Gastrocnemius medialis (tissue), 4 donors: ENCODE data around the gene ECEL1. TPM values are rescaled to one million over a fixed set of nuclear protein-coding genes. Genes with fewer than 3 reads are reported as not detected.

Experiments used
- ATAC-seq, 2 donors: fragments of 150-250 bp; one replicate each; pipeline ENCODE4 v1.9.1; 2016
- DNase-seq, 2 donors: peaks; one replicate each; pipeline ENCODE4 v3.0.0-alpha.2; 2019
- H3K27ac ChIP-seq, 4 donors: fragments of 200-600 bp; sonication (generic); 1 replicate in 1 of 4; 2 replicates in 3 of 4; pipeline ENCODE4 v1.5.1; 2016 to 2018; ENCODE audit warnings: mild to moderate bottlenecking in 2 of 4, moderate library complexity in 1 of 4
- H3K27me3 ChIP-seq, 3 donors: fragments of 200-600 bp; sonication (generic) in 2 of 3; 1 replicate in 1 of 3; 2 replicates in 2 of 3; pipeline versions ENCODE4 v1.5.1 to v1.6.0; 2016 to 2019; ENCODE audit warnings: mild to moderate bottlenecking in 1 of 3, moderate library complexity in 1 of 3
- H3K36me3 ChIP-seq, 2 donors: fragments of 200-600 bp; sonication (generic) in 1 of 2; one replicate each; pipeline ENCODE4 v1.5.1; 2017 to 2018
- H3K4me1 ChIP-seq, 2 donors: fragments of 200-600 bp; sonication (generic) in 1 of 2; one replicate each; pipeline ENCODE4 v1.5.1; 2016 to 2017; ENCODE audit warnings: mild to moderate bottlenecking in 2 of 2
- H3K4me3 ChIP-seq, 4 donors: fragments of 200-600 bp; sonication (generic) in 3 of 4; 1 replicate in 1 of 4; 2 replicates in 3 of 4; pipeline ENCODE4 v1.5.1; 2016 to 2019; ENCODE audit warnings: mild to moderate bottlenecking in 2 of 4
- H3K9me3 ChIP-seq, 3 donors: fragments of 200-600 bp; sonication (generic) in 2 of 3; 1 replicate in 1 of 3; 2 replicates in 2 of 3; pipeline ENCODE4 v1.5.1; 2016 to 2019
- POLR2A ChIP-seq, 2 donors: fragments of 450-650 bp; IDR thresholded peaks; one replicate each; pipeline ENCODE4 v1.6.1; 2017; ENCODE audit warnings: antibody characterized with exemption in 2 of 2, mild to moderate bottlenecking in 2 of 2, moderate library complexity in 2 of 2
- in situ Hi-C, 4 donors: fragments of 200-750 bp; cut with MboI; loops; one replicate each; pipeline versions ENCODE4 v1.15.0 to v1.8.0; 2017; ENCODE audit warnings: low sequenced_read_pairs in 4 of 4
- intact Hi-C: fragments of 100-400 bp; cut with DNase I; formaldehyde crosslinking; loops from one replicate; pipeline ENCODE4 v1.15.1; 2023; ENCODE audit warnings: low total_unique reads
- total RNA-seq, 4 donors: library from RNA; depleted of rRNA; stranded (reverse); fragments of >200 nt; gene quantifications; one replicate each; pipeline versions ENCODE4 v1.1.0 to v1.2.3, GENCODE V29; 2016
- TF ChIP-seq, protein P1 (sequence below), 5 experiments: fragments of 450-650 bp in 3 of 5; fragments of 200-600 bp in 2 of 5; sonication (generic) in 2 of 5; IDR thresholded peaks in 4 of 5; conservative IDR thresholded peaks in 1 of 5; 1 replicate in 4 of 5; 2 replicates in 1 of 5; pipeline ENCODE4 v1.5.1; 2016 to 2019; ENCODE audit warnings: antibody characterized with exemption in 5 of 5, mild to moderate bottlenecking in 3 of 5, moderate library complexity in 3 of 5

Gene ECEL1
- total RNA-seq, 4 donors from 2014 or later = 0.51 to 1.5 (median 0.55) TPM; not detected in 1

DNA sequence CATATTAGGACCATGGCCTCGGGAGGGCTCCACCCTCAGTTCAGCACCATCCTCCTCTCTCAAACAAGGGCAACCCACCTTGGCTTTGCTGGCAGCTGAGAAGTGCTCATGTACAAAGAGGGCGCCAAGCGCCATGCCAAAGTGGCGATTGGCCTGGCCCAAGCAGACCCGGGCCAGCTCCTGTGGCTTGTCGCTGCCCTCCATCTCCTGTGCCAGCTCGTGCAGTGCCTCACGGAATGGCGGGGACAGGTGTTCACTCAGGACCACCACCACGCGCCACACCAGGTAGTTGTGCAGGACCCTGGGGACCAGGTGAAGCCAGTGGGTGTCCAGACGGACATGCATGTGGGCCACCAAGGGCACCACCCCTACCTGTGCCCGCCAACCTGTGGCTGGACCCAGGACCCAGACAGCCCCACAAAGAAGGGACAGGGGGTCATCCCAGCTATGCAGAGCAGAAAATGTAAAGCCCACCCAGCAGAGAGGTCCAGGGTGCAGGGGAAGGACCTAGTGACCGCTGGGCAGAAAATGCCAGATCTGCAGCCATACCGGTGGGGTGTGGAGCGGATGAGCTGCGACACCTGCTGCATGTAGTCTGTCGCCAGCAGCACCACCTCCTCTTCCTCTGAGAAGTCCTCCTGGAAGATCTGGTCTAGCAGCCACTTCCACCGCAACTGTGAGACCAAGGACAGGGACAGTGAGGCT is 3.6 kb downstream of the ECEL1 start:
- DNase-seq (no peak), ATAC-seq (no peak)
- H3K4me1 ChIP-seq = no peaks in the 10 kb centered on the region
- TF ChIP-seq, protein P1, sequence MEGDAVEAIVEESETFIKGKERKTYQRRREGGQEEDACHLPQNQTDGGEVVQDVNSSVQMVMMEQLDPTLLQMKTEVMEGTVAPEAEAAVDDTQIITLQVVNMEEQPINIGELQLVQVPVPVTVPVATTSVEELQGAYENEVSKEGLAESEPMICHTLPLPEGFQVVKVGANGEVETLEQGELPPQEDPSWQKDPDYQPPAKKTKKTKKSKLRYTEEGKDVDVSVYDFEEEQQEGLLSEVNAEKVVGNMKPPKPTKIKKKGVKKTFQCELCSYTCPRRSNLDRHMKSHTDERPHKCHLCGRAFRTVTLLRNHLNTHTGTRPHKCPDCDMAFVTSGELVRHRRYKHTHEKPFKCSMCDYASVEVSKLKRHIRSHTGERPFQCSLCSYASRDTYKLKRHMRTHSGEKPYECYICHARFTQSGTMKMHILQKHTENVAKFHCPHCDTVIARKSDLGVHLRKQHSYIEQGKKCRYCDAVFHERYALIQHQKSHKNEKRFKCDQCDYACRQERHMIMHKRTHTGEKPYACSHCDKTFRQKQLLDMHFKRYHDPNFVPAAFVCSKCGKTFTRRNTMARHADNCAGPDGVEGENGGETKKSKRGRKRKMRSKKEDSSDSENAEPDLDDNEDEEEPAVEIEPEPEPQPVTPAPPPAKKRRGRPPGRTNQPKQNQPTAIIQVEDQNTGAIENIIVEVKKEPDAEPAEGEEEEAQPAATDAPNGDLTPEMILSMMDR (IDR thresholded peaks at IDR 0.05 in 4 of 5, conservative IDR thresholded peaks at IDR 0.05 in 1 of 5) = no peak
- no peak for TF ChIP-seq POLR2A (IDR thresholded peaks at IDR 0.05)
- in situ Hi-C loops = no loop called here
- H3K27ac ChIP-seq = no peak overlapping the region
- H3K27me3 ChIP-seq = peaks cover 31 to 42% (median 41%) of the 10 kb centered on the region in 3 donors
- no peak overlapping the region for H3K4me3 ChIP-seq
- intact Hi-C loops = no loop called here
- no peaks in the 10 kb centered on the region for H3K9me3 ChIP-seq
- H3K36me3 ChIP-seq = no peaks in the 10 kb centered on the region

DNA sequence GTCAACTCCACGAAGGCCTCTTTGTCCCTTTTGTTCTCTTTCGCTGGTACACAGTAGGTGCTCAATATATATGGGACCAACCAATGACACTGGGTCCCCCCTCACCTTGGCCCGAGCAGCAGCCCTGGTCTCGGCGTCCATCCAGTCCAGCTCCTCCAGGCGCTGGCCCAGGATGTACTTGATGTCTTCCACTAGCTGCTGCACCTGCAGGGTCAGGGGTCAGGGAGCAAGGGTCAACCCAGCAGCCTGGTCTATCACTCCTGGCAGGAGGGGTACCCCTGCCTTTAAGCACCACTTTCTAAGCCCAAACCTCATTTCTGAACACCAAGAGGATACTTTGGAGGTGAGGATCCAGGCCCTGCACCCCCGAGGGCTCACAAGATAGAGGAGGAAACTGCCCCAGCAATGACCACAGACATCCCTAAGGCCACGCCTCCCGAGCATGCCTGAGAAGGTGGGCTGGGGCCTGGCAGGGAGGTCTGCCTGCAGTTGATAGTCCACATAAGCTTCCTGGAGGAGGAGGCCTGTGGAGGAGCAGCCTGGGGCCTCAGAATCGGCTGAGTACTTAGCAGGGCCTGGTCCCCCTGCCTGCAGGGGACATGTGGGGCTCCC is 4.2 kb downstream of the ECEL1 start:
- in situ Hi-C loops = no loop called here

DNA sequence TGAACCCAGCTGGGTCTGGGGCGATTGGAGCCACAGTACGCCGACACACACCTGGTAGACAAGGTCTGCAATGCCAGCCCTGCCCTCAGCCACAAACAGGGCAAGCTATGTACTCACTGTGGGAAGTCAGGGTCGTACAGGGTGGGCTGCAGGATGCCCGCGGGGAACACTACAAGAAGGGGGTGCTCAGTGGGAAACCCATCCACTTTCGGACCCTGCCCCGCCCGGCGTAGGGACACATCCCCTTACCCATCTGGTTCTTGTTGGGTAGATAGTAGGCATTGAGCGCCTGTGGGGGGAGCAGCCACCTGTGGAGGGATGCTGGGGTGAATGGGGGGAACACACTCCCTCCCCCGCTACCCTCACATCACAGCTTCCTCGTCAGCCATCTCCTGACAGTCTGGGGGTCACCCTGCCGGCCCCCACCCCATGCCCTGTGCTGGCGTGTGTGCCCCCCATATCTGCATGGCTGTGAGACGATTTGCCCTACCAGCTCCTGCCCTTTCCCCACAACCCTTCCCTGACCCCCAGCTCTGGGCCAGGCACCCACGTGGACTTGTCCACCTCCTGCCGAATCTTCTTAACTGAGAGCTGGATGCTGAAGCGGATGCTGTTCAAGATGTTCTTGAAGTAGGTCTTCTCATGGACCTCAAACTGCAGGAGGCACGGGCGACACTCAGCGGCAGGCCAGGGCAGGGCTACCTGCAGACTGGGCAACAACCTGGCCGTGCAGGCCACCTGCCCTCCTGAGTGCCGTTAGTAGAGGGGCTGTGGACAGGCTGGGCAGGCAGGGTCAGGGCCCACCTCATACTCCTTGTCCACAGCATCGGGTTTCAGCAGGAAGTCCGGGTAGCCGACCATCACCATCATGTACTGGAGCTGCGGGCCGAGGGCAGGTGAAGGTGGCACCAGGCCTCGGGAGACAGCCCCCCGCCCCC is 5.1 kb downstream of the ECEL1 start:
- no peak overlapping the region for H3K27ac ChIP-seq
- H3K4me1 ChIP-seq = no peaks in the 10 kb centered on the region
- intact Hi-C loops = no loop called here
- H3K4me3 ChIP-seq = no peak overlapping the region
- no peaks in the 10 kb centered on the region for H3K36me3 ChIP-seq
- no peak for TF ChIP-seq POLR2A (IDR thresholded peaks at IDR 0.05)
- no peaks in the 10 kb centered on the region for H3K9me3 ChIP-seq
- ATAC-seq (no peak), DNase-seq (no peak)
- in situ Hi-C loops = no loop called here
- H3K27me3 ChIP-seq = peaks cover 31 to 42% (median 37%) of the 10 kb centered on the region in 3 donors

More for the DNA sequence above, 4.2 kb downstream of the ECEL1 start:
- H3K27ac ChIP-seq = no peak overlapping the region
- intact Hi-C loops = no loop called here
- ATAC-seq (no peak), DNase-seq (no peak)
- H3K4me3 ChIP-seq = no peak overlapping the region
- H3K9me3 ChIP-seq = no peaks in the 10 kb centered on the region
- H3K27me3 ChIP-seq = peaks cover 31 to 42% (median 41%) of the 10 kb centered on the region in 3 donors
- no peaks in the 10 kb centered on the region for H3K36me3 ChIP-seq
- no peak for TF ChIP-seq POLR2A (IDR thresholded peaks at IDR 0.05)
- TF ChIP-seq, protein P1 (IDR thresholded peaks at IDR 0.05 in 4 of 5, conservative IDR thresholded peaks at IDR 0.05 in 1 of 5) = no peak
- H3K4me1 ChIP-seq = no peaks in the 10 kb centered on the region

GRCh38 chr2:232481322-232482140 is 6.1 kb downstream of the ECEL1 start:
- in situ Hi-C loops (no loop called here), intact Hi-C loops (no loop called here)
- ATAC-seq = no peak
- Histone ChIP-seq H3K4me3 (no peak overlapping the region), H3K9me3 (no peaks in the 10 kb centered on the region), H3K4me1 (no peaks in the 10 kb centered on the region), H3K36me3 (no peaks in the 10 kb centered on the region), H3K27me3 (peaks cover 23 to 32% (median 28%) of the 10 kb centered on the region in 3 donors), H3K27ac (no peak overlapping the region)
- TF ChIP-seq, protein P1 (IDR thresholded peaks at IDR 0.05 in 4 of 5, conservative IDR thresholded peaks at IDR 0.05 in 1 of 5) = no peak
- TF ChIP-seq POLR2A (IDR thresholded peaks at IDR 0.05) = no peak
- no peak for DNase-seq
